Activated naive CD8-positive, alpha-beta T cell treated with anti-CD3 and anti-CD28 coated beads, Interleukin-2, amount 50 U/mL, for 24 hours (primary cell): ENCODE measurements around the gene MBP.
A peak's percentile ranks its signal among the peaks of the same experiment; 100 is the strongest.

Experiments used
- ATAC-seq: fragments of 150-1000 bp; cut with Tn5 transposase; one replicate; pipeline ENCODE4 v1.10.0; 2021
- DNase-seq: peaks from one replicate; pipeline ENCODE4 v3.0.0; 2021
- H3K27ac Mint-ChIP-seq: one replicate; pipeline ENCODE4 v1.8.0; 2021; ENCODE audit warnings: mild to moderate bottlenecking, mixed read lengths
- H3K27me3 Mint-ChIP-seq: one replicate; pipeline ENCODE4 v1.8.0; 2021; ENCODE audit warnings: mixed read lengths
- H3K36me3 Mint-ChIP-seq: one replicate; pipeline ENCODE4 v1.8.0; 2021; ENCODE audit warnings: low read depth, mixed read lengths
- H3K4me1 Mint-ChIP-seq: one replicate; pipeline ENCODE4 v1.8.0; 2021; ENCODE audit warnings: mixed read lengths
- H3K4me3 Mint-ChIP-seq: one replicate; pipeline ENCODE4 v1.8.0; 2021; ENCODE audit warnings: mild to moderate bottlenecking, moderate library complexity, mixed read lengths
- H3K9me3 Mint-ChIP-seq: one replicate; pipeline ENCODE4 v1.8.0; 2021; ENCODE audit warnings: mixed read lengths

The MBP gene

GRCh38 chr18:77131652-77132368 lies 773 bp downstream of the MBP start:
- ATAC-seq (peak; percentile 53), DNase-seq (peak; percentile 60)
- Mint-ChIP-seq H3K27me3 (no peaks in the 10 kb centered on the region), H3K36me3 (peaks cover 32% of the 10 kb centered on the region), H3K27ac (peak overlapping the region; percentile 96), H3K9me3 (no peaks in the 10 kb centered on the region), H3K4me1 (peaks cover 61% of the 10 kb centered on the region), H3K4me3 (peak overlapping the region; percentile 92)

DNA sequence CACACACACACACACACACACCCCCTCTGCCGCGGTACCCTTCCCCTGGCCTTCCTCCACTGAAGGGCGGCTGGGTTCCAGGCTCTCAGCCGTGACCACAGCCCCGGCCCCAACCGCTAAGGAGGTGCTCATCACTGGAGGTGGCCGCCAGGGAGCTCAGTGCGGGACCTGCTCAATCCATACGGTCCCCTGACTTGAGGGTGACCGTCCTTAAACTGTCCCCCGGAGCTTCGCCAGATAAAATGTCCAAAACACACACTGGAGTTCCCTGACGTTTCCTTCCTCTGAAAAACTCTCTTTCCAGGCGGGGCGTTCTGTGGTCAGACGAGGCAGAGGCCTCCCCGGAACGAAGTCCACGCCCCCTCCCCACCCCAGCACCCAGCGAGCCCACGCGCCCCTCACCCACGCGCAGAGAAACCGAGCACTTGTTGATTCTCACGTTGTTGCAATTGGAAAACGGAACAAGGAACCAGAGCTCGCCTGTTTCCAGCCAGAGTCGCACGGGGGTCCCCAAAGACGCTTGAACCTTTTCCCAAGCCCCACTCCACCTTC lies 1.4 kb downstream of the MBP start:
- Mint-ChIP-seq H3K36me3 (peaks cover 35% of the 10 kb centered on the region), H3K4me3 (peak overlapping the region; percentile 92), H3K4me1 (peaks cover 67% of the 10 kb centered on the region), H3K27me3 (no peaks in the 10 kb centered on the region), H3K27ac (peak overlapping the region; percentile 96), H3K9me3 (no peaks in the 10 kb centered on the region)
- peak; percentile 64 for DNase-seq
- peak; percentile 30 for ATAC-seq

GRCh38 chr18:77130229-77131099 lies 2.1 kb downstream of the MBP start:
- Mint-ChIP-seq H3K4me3 (peak overlapping the region; percentile 92), H3K27me3 (no peaks in the 10 kb centered on the region), H3K9me3 (no peaks in the 10 kb centered on the region), H3K27ac (peak overlapping the region; percentile 96), H3K4me1 (peaks cover 74% of the 10 kb centered on the region), H3K36me3 (peaks cover 36% of the 10 kb centered on the region)
- no peak for ATAC-seq
- DNase-seq: no peak

DNA sequence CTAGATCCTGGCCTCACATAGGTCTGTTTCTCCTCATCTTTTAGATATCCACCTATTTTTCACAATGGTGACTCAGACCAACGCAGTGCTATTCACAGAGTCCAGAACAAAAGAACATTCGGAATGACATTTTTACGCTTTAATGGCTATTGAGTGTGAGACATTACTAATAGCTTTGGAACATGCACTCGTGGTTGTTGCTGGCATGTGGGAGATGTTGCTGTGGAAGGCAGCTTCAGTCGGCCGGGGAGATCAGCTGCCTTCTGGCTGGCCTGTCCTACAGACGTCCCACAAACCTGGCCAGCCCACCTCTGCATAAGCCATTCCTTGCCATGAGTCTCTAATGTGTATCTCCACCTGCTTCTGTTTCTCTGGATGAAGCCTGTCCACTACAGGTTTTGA lies 3.4 kb downstream of the MBP start:
- DNase-seq (no peak), ATAC-seq (no peak)
- Mint-ChIP-seq H3K4me3 (peak overlapping the region; percentile 92), H3K36me3 (peaks cover 36% of the 10 kb centered on the region), H3K27ac (peak overlapping the region; percentile 73), H3K9me3 (no peaks in the 10 kb centered on the region), H3K4me1 (peaks cover 80% of the 10 kb centered on the region), H3K27me3 (no peaks in the 10 kb centered on the region)

GRCh38 chr18:77127769-77128671 lies 4.6 kb downstream of the MBP start:
- Mint-ChIP-seq H3K9me3 (no peaks in the 10 kb centered on the region), H3K27me3 (no peaks in the 10 kb centered on the region), H3K4me3 (peak overlapping the region; percentile 92), H3K36me3 (peaks cover 38% of the 10 kb centered on the region), H3K4me1 (peaks cover 81% of the 10 kb centered on the region), H3K27ac (peak overlapping the region; percentile 94)
- ATAC-seq (peak; percentile 34), DNase-seq (peak; percentile 31)

- H3K36me3 Mint-ChIP-seq: peaks cover 33% of the 10 kb centered on the region
- H3K9me3 Mint-ChIP-seq: no peaks in the 10 kb centered on the region
- DNase-seq (peak; percentile 64), ATAC-seq (peak; percentile 92)
- H3K27me3 Mint-ChIP-seq: no peaks in the 10 kb centered on the region
- H3K4me1 Mint-ChIP-seq: peaks cover 90% of the 10 kb centered on the region
- H3K27ac Mint-ChIP-seq: peak overlapping the region; percentile 94
- peak overlapping the region; percentile 78 for H3K4me3 Mint-ChIP-seq
Observed at GRCh38 chr18:77124452-77124922, 8.1 kb downstream of the MBP start.

DNA sequence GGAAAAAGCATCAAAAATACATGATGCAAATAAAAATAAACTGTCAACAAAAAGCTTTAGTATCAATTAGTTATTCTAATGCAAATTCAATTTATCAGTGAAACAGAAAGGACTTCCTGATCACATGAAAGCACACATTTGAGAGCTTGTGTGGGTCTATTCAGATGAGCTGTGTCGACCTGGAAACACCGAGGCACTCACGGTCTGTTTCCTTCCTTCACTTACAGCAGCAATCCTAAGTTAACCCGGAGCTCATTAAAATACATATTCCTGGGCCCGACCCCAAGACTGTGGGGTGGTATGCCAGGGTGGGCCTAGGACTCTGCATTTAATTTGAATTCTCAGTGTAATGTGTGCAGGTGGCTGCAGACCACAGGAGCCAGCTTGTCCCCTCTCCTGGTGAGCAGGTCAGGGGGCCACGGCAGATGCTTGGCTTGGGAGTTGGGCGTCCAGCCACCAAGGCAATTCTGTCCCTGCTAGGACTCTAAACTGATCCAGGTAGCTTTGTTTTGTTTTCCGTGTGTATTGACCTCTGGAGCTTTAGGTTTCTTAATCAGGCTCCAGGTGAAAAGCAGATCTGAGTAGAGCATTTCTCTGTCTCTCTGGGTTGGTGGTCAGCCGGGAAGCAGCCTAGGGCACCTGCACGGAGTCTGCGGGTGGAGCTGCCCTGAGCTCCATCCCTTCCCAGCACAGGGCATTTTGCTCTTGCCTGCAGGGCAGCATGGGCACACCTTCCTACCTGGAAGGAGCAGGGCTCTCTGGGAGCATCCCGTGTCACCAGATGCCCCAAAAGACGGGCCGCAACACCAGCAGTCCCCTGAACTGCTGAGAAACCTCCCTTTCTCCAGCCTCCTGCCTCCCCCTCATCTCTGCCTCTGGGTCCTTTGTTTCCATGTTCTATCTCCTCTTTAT lies 9.0 kb downstream of the MBP start:
- no peak for DNase-seq
- no peaks in the 10 kb centered on the region for H3K9me3 Mint-ChIP-seq
- no peaks in the 10 kb centered on the region for H3K27me3 Mint-ChIP-seq
- peaks cover 90% of the 10 kb centered on the region for H3K4me1 Mint-ChIP-seq
- peak overlapping the region; percentile 94 for H3K27ac Mint-ChIP-seq
- H3K4me3 Mint-ChIP-seq: peak overlapping the region; percentile 78
- ATAC-seq: no peak
- peaks cover 28% of the 10 kb centered on the region for H3K36me3 Mint-ChIP-seq

- H3K4me1 Mint-ChIP-seq: peaks cover 78% of the 10 kb centered on the region
- ATAC-seq: no peak
- H3K27me3 Mint-ChIP-seq: no peaks in the 10 kb centered on the region
- no peak overlapping the region for H3K27ac Mint-ChIP-seq
- H3K36me3 Mint-ChIP-seq: peaks cover 25% of the 10 kb centered on the region
- no peak for DNase-seq
- no peaks in the 10 kb centered on the region for H3K9me3 Mint-ChIP-seq
- no peak overlapping the region for H3K4me3 Mint-ChIP-seq
Observed at GRCh38 chr18:77121523-77121922, 11.1 kb downstream of the MBP start.

DNA sequence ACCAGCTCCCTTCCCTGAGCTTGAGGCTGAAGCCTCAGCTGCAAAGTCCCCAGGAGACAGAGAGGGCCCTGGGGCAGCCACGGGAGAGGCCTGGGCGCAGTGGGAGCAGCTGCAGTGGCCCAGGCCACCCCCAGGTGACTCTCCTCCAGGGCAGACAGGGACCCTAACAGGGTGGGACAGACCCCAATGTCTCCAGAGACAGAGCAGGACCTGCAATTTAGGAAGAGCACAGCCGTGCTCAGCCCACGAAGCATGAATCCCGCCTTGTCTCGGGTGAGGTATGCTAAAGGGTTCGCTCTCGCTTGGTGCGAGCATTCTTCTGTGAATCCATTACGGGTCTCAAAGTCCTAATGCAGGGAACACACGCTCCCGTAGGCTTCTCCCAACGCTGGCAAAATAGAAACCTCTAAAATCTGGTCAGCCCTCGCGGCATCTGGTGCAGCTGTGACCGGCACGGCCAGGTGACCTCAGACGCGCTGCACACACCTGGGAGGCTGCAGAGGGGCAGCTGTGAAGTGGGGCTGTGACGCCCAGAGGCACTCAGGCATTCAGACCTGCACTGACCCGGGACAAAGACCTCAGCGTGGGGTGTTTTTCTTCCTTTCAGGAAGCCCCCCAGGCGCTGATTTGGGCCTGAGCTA lies 12.6 kb downstream of the MBP start:
- Mint-ChIP-seq H3K27me3 (no peaks in the 10 kb centered on the region), H3K4me1 (peaks cover 75% of the 10 kb centered on the region), H3K4me3 (no peak overlapping the region), H3K27ac (no peak overlapping the region), H3K36me3 (peaks cover 35% of the 10 kb centered on the region), H3K9me3 (peaks cover 3% of the 10 kb centered on the region)
- ATAC-seq (no peak), DNase-seq (peak; percentile 1)

- Mint-ChIP-seq H3K27ac (no peak overlapping the region), H3K36me3 (peaks cover 38% of the 10 kb centered on the region), H3K4me1 (peaks cover 75% of the 10 kb centered on the region), H3K4me3 (no peak overlapping the region), H3K9me3 (peaks cover 3% of the 10 kb centered on the region), H3K27me3 (no peaks in the 10 kb centered on the region)
- no peak for DNase-seq
- ATAC-seq: no peak
Observed at GRCh38 chr18:77119101-77119850, 13.3 kb downstream of the MBP start.

GRCh38 chr18:77118256-77119090 lies 14.1 kb downstream of the MBP start:
- H3K27me3 Mint-ChIP-seq: no peaks in the 10 kb centered on the region
- ATAC-seq: no peak
- no peak for DNase-seq
- peaks cover 41% of the 10 kb centered on the region for H3K36me3 Mint-ChIP-seq
- peak overlapping the region; percentile 25 for H3K27ac Mint-ChIP-seq
- no peak overlapping the region for H3K4me3 Mint-ChIP-seq
- peaks cover 3% of the 10 kb centered on the region for H3K9me3 Mint-ChIP-seq
- H3K4me1 Mint-ChIP-seq: peaks cover 75% of the 10 kb centered on the region
